K562 (cell line): ENCODE measurements around the gene OR2W1. TPM values are rescaled to one million over a fixed set of nuclear protein-coding genes. Genes with fewer than 3 reads are reported as not detected.

Experiments
- AFF1 ChIP-seq, 2 experiments: fragments of 450-650 bp; IDR thresholded peaks; 2 replicates each; pipeline ENCODE4 v1.6.1; 2018; ENCODE audit warnings: mild to moderate bottlenecking in 2 of 2, low read depth in 1 of 2; ENCODE audit not compliant: partially characterized antibody in 2 of 2
- ARID3A ChIP-seq: IDR thresholded peaks from 2 replicates; pipeline ENCODE4 v1.6.1; 2012; ENCODE audit warnings: low read depth, low read length, improper control_type of control experiment, borderline replicate concordance
- ATF1 ChIP-seq, 2 experiments: fragments of 450-650 bp in 1 of 2; IDR thresholded peaks; 2 replicates each; pipeline ENCODE4 v1.6.1; 2016; ENCODE audit warnings: missing compliant biosample characterization in 1 of 2, missing genetic modification characterization in 1 of 2
- ATF3 ChIP-seq, 2 experiments: fragments of 450-650 bp in 1 of 2; sonication (generic) in 1 of 2; formaldehyde crosslinking in 1 of 2; IDR thresholded peaks in 1 of 2; conservative IDR thresholded peaks in 1 of 2; 2 replicates each; pipeline versions ENCODE4 v1.6.1 to v1.8.1; 2016 to 2023; ENCODE audit warnings: mild to moderate bottlenecking in 2 of 2, moderate library complexity in 2 of 2, inconsistent platforms in 1 of 2, missing genetic modification reagents in 1 of 2
- BCOR ChIP-seq: fragments of 450-650 bp; IDR thresholded peaks from 2 replicates; pipeline ENCODE4 v1.6.1; 2016
- CBX8 ChIP-seq: fragments of 200-600 bp; sonication (generic); IDR thresholded peaks from 2 replicates; pipeline ENCODE4 v1.6.1; 2012; ENCODE audit warnings: borderline replicate concordance, mixed run types, low read depth, mild to moderate bottlenecking, moderate library complexity, mixed read lengths, low read length, control low read depth, inconsistent platforms; ENCODE audit not compliant: poor library complexity, severe bottlenecking; ENCODE audit errors: extremely low read depth
- FOXM1 ChIP-seq, 2 experiments: fragments of 450-650 bp in 1 of 2; sonication (generic) in 1 of 2; formaldehyde crosslinking in 1 of 2; IDR thresholded peaks; 2 replicates each; pipeline versions ENCODE4 v1.6.1 to v1.9.0; 2017 to 2022; ENCODE audit warnings: low read depth in 2 of 2, mild to moderate bottlenecking in 2 of 2, missing genetic modification reagents in 1 of 2, moderate library complexity in 1 of 2
- LEF1 ChIP-seq: fragments of 450-650 bp; IDR thresholded peaks from 2 replicates; pipeline ENCODE4 v1.6.1; 2016; ENCODE audit warnings: mild to moderate bottlenecking
- MITF ChIP-seq: IDR thresholded peaks from 2 replicates; pipeline ENCODE4 v1.6.1; 2014; ENCODE audit warnings: antibody characterized with exemption
- MTA1 ChIP-seq: fragments of 450-650 bp; IDR thresholded peaks from 2 replicates; pipeline ENCODE4 v1.6.1; 2017; ENCODE audit warnings: borderline replicate concordance
- SP2 ChIP-seq: IDR thresholded peaks from 2 replicates; pipeline ENCODE4 v1.6.1; 2011; ENCODE audit warnings: mild to moderate bottlenecking, low read depth, low read length, moderate library complexity; ENCODE audit not compliant: poor library complexity, severe bottlenecking; ENCODE audit errors: extremely low read depth
- TAF15 ChIP-seq: fragments of 200-400 bp; formaldehyde crosslinking; IDR thresholded peaks from 2 replicates; pipeline ENCODE4 v1.6.1; 2017; ENCODE audit warnings: mild to moderate bottlenecking, low read depth, low read length, moderate library complexity
- XRCC5 ChIP-seq: fragments of 200-400 bp; formaldehyde crosslinking; IDR thresholded peaks from 2 replicates; pipeline ENCODE4 v1.6.1; 2017; ENCODE audit warnings: low read depth, mild to moderate bottlenecking, low read length
- ZBTB43 ChIP-seq: sonication (generic); formaldehyde crosslinking; IDR thresholded peaks from 2 replicates; pipeline ENCODE4 v1.8.0; 2023; ENCODE audit warnings: mild to moderate bottlenecking, missing genetic modification reagents
- ZNF444 ChIP-seq: fragments of 250-450 bp; sonication (Bioruptor Pico); IDR thresholded peaks from 2 replicates; pipeline ENCODE4 v1.4.0; 2020; ENCODE audit warnings: mild to moderate bottlenecking, moderate library complexity
- ZNF57 ChIP-seq: fragments of 450-650 bp; formaldehyde crosslinking; IDR thresholded peaks from 2 replicates; pipeline ENCODE4 v1.4.0; 2020; ENCODE audit warnings: mild to moderate bottlenecking, moderate library complexity
- polyA plus RNA-seq, 8 experiments: library from polyadenylated mRNA; depleted of rRNA in 4 of 8; stranded (reverse) in 5 of 8; unstranded in 3 of 8; fragments of >200 nt; fragmentation: Nextera tagmentation in 2 of 8; fragmentation: Illumina TruSeq in 1 of 8; extraction: Ambion mirVana in 2 of 8; extraction: Trizol in 1 of 8; gene quantifications; 2 replicates each; pipeline versions ENCODE4 v1.2.1 to v1.2.3, GENCODE V29; 2011 to 2014; ENCODE audit warnings: inconsistent platforms in 1 of 8, missing spikeins in 1 of 8
- total RNA-seq, 7 experiments: library from RNA; depleted of rRNA in 6 of 7; stranded (reverse); fragments of >200 nt in 6 of 7; fragmentation: Illumina TruSeq in 2 of 7; extraction: Trizol in 2 of 7; gene quantifications; 2 replicates each; pipeline versions ENCODE4 v1.2.1 to v1.2.3, GENCODE V29; 2011 to 2021; ENCODE audit warnings: low replicate concordance in 1 of 7

Gene OR2W1
- total and polyA plus RNA-seq, 9 of the 15 experiments (the other 6 are each of a cell fraction or from before 2014, with no cell fraction given) = not detected

GRCh38 chr6:28996844-28997510 lies 48.0 kb downstream of the OR2W1 start (continued):
- TF ChIP-seq MITF (no peak), ATF3 (IDR thresholded peaks at IDR 0.05) (peak; percentile 77), ATF3 (CRISPR knock-in tag; conservative IDR thresholded peaks at IDR 0.05) (no peak), ATF1 (CRISPR knock-in tag; IDR thresholded peaks at IDR 0.05) (no peak), ATF1 (tag; IDR thresholded peaks at IDR 0.05) (no peak), MTA1 (peak; percentile 41; the same call in 1 of the 2 replicates), SP2 (no peak), FOXM1 (IDR thresholded peaks at IDR 0.05; ENCODE audit: low read depth) (0 out of 2 replicates have a peak, but pooled peaks have one; percentile 43), FOXM1 (CRISPR knock-in tag; IDR thresholded peaks at IDR 0.05; ENCODE audit: low read depth) (no peak), TAF15 (no peak), LEF1 (0 out of 2 replicates have a peak, but pooled peaks have one; percentile 41), ARID3A (peak; percentile 40; the same call in 1 of the 2 replicates), CBX8 (no peak), ZBTB43 (CRISPR knock-in tag) (no peak), AFF1 (IDR thresholded peaks at IDR 0.05; ENCODE audit: low read depth in 1 of 2, partially characterized antibody in 2 of 2) (no peak), ZNF57 (CRISPR knock-in tag) (no peak), XRCC5 (no peak), BCOR (peak; percentile 31; the same call in 1 of the 2 replicates), ZNF444 (CRISPR knock-in tag) (no peak)
